Measurements from ENCODE around the gene DMRTB1. TPM values are rescaled to one million over a fixed set of nuclear protein-coding genes. Genes with fewer than 3 reads are reported as not detected.

Gene DMRTB1
- not detected for total RNA-seq

GRCh38 chr1:53459321-53460175 lies at the start of gene DMRTB1:
Gene DMRTB1 (plus strand): TSS chr1:53459399. CDS start chr1:53459454, 55 bp downstream.

Other genes with a start within 250 kb of the DMRTB1 start
- gene CZIB, start 238.8 kb upstream of the DMRTB1 start, total RNA-seq = 10 to 100 TPM; 34.1 to 35.3 TPM
- gene MAGOH, start 220.9 kb upstream of the DMRTB1 start, total RNA-seq = 10 to 100 TPM; 14.1 to 26.6 TPM
- 10 to 100 TPM; 32.3 to 96.2 TPM for gene LRP8, start 131.3 kb upstream of the DMRTB1 start, total RNA-seq